Cerebellar nuclear complex (tissue), 1 donor: ENCODE measurements around the gene ACVR1.
A peak's percentile ranks its signal among the peaks of the same experiment; 100 is the strongest.

ENCODE experiments used
- DNase-seq, 2 experiments: peaks; one replicate each; lab custom pipeline; 2025; lab: John Stamatoyannopoulos, UW

The ACVR1 gene

DNA sequence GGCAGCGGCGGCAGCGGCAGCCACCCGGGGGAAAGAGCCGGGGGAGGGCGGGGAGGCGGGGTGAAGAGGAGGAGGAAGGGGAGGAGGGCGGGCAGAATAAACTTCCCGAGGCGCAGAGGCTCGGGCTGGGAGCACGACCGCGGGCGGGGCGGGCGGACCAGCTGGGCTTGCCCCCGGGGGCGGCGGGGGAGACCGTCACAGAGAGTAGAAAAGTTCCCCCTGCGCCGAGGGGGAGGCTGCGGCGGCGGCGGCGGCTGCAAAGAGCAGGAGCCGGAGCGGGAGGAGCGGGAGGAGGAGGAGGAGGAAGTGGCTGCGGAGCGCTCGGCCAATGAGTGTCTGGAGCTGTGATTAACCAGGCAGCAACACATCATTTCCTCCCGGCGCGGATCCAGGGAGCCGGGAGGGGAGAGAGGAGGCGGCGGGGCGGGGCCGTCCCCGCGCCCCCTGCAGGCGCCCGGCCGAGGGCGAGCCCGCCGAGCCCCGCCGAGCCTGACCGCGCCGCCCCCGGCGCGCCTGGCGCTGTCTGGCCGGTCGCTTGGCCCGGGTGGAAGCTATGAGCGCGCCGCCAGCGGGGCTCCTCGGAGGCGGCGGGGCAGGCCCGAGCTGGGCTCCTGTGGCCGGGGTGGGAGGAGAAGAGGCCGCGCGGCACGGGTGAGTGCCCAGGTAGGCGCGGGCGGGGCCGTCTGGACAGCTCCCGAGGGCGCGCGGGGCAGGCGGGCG is at the start of gene ACVR1:
TSS of gene ACVR1 (minus strand) at position 265 of the 720 bp plus-strand sequence. CDS start 76,837 bp downstream, outside the sequence.
- peak; percentile 48 to 90 for DNase-seq

- DNase-seq, result no peak
Measured at GRCh38 chr2:157925071-157925470, 48.9 kb upstream of the ACVR1 start.

DNA sequence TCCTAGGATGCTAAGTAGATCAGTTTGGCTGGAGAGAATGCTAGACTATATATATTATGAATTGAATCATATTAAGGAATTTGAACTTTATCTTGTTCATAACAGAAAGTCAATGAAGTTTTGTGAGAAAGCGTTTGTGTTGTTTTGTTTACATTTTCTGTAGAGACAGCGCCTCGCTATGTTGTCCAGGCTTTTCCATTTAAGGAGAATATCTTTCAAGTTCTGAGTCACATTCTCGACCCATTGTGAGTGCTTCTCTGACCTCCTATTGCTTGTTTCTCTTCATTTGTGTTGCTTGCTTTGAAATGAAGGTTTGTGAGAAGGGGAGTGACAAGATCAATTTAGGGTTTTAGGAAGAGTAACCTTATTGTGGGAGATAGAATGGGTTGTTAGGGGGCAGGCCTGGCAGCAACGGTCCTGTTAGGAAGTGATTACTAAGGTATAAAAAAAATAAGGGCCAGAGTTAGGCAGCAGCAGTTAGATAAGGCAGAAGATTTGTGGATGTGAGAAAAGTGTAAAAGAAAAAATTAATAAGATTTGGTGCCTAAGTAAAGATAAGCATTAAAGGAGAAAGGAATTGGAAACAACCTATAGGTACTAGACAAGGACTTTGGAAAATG is 47.6 kb upstream of the ACVR1 start:
- DNase-seq, result no peak

- DNase-seq, result no peak
Measured at GRCh38 chr2:157922815-157923214, 46.7 kb upstream of the ACVR1 start.

DNA sequence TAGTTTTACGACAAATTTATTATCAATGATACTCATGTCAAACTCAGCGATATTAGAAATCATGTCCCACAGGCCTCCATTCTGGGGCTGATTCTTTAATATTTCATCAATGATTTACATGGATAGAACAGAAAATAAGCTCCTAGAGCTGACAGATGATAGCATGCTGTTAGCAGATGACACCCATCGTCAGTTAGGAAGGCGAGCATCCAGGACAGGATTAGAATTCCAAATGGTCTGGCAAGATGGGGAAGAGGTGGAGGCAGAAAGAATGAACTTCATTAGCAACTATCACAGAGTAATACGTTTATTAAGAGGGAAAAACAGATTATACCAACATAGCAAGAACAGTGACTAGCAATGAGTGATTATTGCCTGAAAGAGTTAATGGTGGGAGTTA is 46.2 kb upstream of the ACVR1 start:
- peak in 1 of 2 experiments; percentile 22 for DNase-seq

- no peak for DNase-seq
Measured at GRCh38 chr2:157920736-157921135, 44.6 kb upstream of the ACVR1 start.

GRCh38 chr2:157919181-157919580 is 43.1 kb upstream of the ACVR1 start:
- peak in 1 of 2 experiments; percentile 9 for DNase-seq

- no peak for DNase-seq
Measured at GRCh38 chr2:157918319-157918718, 42.2 kb upstream of the ACVR1 start.

DNA sequence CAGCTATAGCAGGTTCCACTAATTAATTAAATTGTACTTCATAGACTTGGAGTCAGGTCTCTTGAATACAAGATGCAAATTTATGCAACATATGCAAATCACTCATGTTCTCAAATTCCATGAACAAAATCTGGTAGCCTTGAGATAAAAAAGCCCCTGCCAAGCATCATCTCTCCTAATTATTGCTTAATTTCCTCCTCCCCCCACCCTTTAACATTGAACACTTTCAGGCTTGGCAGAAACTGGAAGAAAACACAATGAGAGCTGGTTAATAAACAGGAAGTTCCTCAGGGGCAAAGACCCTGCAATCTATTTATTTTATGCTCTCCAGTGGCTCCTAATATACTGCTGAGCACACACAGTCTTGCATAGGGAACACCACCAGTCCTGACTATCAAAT is 35.6 kb upstream of the ACVR1 start:
- no peak for DNase-seq

DNA sequence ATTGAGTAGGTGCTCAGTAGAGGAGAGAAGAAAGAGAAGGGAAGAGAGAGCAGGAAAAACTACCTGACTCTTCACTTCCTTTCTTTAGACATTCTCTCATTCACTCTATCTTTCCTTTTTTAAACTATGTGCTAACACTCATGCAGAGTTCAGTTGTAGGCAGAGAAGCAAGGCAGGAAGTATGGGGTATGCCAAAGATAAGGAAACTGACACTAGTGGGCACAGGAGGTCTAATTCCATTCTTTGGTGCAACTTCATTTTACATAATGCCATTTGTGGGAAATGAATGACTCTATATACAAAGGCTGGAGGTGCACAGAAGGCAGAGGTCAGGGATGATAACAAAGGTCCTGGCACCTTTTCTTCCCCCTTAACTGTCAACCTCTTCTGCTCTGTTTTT is 35.1 kb upstream of the ACVR1 start:
- no peak for DNase-seq

- DNase-seq, result no peak
Measured at GRCh38 chr2:157905092-157905491, 29.0 kb upstream of the ACVR1 start.

DNA sequence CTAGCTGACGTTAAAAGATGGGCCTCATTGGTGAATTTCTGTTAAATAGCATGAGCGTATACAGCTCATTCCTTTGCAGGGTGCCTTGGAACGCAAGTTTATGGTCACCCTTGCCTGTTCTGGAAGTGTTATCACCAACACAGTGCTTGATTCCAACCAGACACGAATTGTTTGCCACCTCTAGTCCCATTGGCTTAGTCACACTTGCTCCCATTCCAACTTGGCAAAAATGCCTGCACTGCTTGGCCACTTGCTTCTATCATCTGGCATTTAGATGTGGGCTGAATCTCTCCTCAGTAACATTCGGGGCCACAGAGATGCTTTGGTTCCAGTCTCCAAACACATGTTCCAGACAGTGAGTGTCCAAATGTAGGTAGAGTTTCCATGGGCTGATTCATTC is 27.5 kb upstream of the ACVR1 start:
- peak; percentile 5 to 38 for DNase-seq

- DNase-seq, result no peak
Measured at GRCh38 chr2:157903151-157903550, 27.0 kb upstream of the ACVR1 start.

GRCh38 chr2:157902692-157903091 is 26.6 kb upstream of the ACVR1 start:
- DNase-seq, result no peak

- no peak for DNase-seq
Measured at GRCh38 chr2:157901325-157901724, 25.2 kb upstream of the ACVR1 start.

DNA sequence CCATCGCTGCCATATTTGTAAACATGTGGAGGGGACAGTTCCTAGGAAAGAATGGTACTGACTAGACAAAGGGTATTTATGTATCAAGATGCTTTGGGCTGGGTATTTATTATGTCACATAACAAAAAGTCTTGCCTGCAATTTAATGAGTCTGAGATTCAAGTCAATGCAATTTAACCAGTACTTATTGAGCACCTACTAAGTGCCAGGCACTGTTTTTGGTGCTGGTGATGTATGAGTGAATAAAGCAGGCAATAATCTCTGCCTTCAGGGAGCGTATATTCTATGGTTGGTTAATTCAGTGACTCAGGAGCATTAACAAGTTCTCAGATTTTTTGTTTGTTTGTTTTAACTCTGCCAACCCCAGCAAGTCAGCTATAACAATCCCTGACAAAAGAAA is 24.6 kb upstream of the ACVR1 start:
- no peak for DNase-seq

DNA sequence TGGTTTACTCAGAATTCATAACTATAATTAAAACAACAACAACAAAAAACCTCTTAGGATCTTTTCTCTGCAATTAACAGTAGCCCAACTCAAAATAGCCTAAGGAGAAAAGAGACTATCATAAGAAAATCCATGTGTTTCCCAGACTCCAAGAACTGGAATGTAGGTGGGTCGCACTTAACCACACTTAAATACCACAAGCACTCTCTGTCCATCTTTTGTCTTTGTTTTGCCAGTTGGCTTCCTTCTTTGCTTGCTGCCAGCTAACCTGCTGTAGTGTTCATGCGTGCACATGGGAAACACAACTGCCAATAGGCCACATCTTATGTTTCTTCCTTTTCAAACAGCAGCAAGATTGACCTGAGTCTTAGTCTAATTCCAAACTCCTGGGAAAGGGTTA is 24.1 kb upstream of the ACVR1 start:
- DNase-seq, result no peak

DNA sequence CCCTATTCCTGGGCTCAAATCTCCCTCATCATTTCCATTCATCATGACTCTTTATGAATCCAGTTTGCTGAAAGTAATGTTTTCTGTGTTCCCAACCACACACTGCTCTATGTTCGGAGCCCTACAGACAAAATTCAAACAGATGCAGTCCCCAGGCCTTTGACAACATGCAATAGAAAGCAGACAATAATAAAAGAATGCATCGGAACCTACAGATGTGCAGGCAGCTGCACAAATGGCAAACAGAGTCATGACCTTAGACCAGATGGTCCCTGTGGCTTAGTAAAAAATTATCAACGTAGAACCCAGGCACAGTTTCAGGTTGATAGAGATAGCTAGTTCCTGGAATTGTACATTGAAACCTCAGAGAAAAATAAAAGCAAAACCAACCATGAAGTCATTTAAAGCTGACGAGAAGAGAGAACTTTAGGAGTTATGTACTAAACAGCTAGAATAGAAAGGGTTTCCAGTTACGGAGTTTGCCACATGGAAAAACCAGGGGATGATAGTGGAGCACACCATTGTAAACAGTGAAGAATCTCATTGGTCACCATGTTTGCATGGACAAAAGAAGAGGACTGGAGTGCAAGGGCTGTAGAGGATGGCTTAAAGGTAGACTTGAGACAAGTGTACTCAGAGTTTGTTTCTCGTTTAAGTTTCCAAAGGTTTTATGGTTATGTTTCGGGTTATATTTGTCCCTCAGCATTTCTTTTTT is 23.2 kb upstream of the ACVR1 start:
- DNase-seq, result no peak

GRCh38 chr2:157898591-157898996 is 22.5 kb upstream of the ACVR1 start:
- DNase-seq, result no peak

- DNase-seq, result no peak
Measured at GRCh38 chr2:157897106-157897971, 21.2 kb upstream of the ACVR1 start.

DNA sequence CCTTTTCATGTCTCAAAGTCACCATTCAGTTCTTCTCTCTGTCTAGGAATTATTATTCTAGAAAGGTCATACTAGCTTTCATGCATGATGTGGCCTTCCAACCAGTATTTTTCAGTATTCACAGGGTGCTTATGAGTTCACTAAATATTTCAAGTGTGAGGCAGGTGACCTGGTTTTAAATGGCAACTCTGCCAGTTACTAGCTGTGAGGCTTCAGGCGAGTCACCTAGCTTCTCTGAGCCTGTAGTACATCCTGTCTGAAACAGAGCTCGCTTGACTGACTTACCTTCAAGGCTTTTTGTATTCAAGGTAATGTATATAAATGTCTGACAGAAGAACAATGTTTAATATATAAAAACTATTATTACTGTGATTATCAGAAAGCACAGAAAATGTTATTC is 19.4 kb upstream of the ACVR1 start:
- DNase-seq, result no peak
